Adrenal gland (tissue), 5 donors: ENCODE measurements around the gene APBA1.

Experiments
- POLR2A ChIP-seq, 2 donors: fragments of 450-650 bp; IDR thresholded peaks; one replicate each; pipeline ENCODE4 v1.6.1; 2017; ENCODE audit warnings: antibody characterized with exemption in 2 of 2, mild to moderate bottlenecking in 2 of 2, moderate library complexity in 1 of 2
- TF ChIP-seq, protein P1 (sequence below), 6 experiments: fragments of 450-650 bp in 4 of 6; fragments of 200-600 bp in 2 of 6; sonication (generic) in 1 of 6; IDR thresholded peaks; 1 replicate in 5 of 6; 2 replicates in 1 of 6; pipeline versions ENCODE4 v1.5.1 to v1.8.0; 2016 to 2021; ENCODE audit warnings: antibody characterized with exemption in 6 of 6, mild to moderate bottlenecking in 2 of 6, moderate library complexity in 1 of 6
- donor health status: DM: no; HTN: no; CAD: no.

DNA sequence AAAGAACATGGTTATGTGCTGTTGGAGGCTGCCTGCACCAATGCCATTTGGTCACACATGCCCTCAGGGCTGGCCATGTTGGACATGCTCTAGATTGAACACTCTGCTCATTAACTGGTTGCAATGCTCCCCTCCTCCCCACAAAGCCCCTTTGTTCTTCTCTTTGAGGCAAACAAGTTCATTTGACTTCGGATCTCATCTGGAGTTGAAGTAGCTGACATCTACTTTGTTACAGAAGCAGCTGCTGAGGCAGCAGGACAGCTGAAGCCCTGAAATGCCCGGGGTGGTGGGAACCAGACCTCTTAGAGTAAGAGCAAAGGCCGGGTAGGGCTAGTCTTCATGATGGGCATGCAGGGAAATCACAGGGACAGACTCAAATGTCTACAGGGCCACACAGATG, 123.5 kb downstream of the APBA1 start:
- TF ChIP-seq, protein P1, sequence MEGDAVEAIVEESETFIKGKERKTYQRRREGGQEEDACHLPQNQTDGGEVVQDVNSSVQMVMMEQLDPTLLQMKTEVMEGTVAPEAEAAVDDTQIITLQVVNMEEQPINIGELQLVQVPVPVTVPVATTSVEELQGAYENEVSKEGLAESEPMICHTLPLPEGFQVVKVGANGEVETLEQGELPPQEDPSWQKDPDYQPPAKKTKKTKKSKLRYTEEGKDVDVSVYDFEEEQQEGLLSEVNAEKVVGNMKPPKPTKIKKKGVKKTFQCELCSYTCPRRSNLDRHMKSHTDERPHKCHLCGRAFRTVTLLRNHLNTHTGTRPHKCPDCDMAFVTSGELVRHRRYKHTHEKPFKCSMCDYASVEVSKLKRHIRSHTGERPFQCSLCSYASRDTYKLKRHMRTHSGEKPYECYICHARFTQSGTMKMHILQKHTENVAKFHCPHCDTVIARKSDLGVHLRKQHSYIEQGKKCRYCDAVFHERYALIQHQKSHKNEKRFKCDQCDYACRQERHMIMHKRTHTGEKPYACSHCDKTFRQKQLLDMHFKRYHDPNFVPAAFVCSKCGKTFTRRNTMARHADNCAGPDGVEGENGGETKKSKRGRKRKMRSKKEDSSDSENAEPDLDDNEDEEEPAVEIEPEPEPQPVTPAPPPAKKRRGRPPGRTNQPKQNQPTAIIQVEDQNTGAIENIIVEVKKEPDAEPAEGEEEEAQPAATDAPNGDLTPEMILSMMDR (IDR thresholded peaks at IDR 0.05) = no peak
- TF ChIP-seq POLR2A (IDR thresholded peaks at IDR 0.05) = no peak
